Fibroblast of lung (primary cell): Measurements from ENCODE around the gene FKBP14. TPM values are rescaled to one million over a fixed set of nuclear protein-coding genes. Genes with fewer than 3 reads are reported as not detected.

ENCODE experiments used
- DNase-seq, 2 donors: peaks; one replicate each; pipeline versions ENCODE4 v3.0.0 to v3.0.0-alpha.2; 2010; ENCODE audit warnings: low read depth in 2 of 2
- H2AFZ ChIP-seq: 2 replicates; pipeline ENCODE4 v1.5.1; 2012; ENCODE audit warnings: low read length, control low read depth, inconsistent platforms
- H3K27ac ChIP-seq: 2 replicates; pipeline ENCODE4 v1.5.1; 2011; ENCODE audit warnings: low read length, control low read depth; ENCODE audit not compliant: insufficient read depth
- H3K27me3 ChIP-seq: 2 replicates; pipeline ENCODE4 v1.5.1; 2011; ENCODE audit warnings: mild to moderate bottlenecking, low read length; ENCODE audit not compliant: control insufficient read depth, insufficient read depth
- H3K36me3 ChIP-seq: 2 replicates; pipeline ENCODE4 v1.5.1; 2011; ENCODE audit warnings: low read length; ENCODE audit not compliant: control insufficient read depth, insufficient read depth
- H3K4me1 ChIP-seq: 2 replicates; pipeline ENCODE4 v1.5.1; 2011; ENCODE audit warnings: low read length; ENCODE audit not compliant: control insufficient read depth, insufficient read depth; ENCODE audit errors: extremely low read depth
- H3K4me2 ChIP-seq: 2 replicates; pipeline ENCODE4 v1.5.1; 2011; ENCODE audit warnings: low read length, control low read depth; ENCODE audit not compliant: insufficient read depth; ENCODE audit errors: extremely low read depth
- H3K4me3 ChIP-seq, 4 experiments: fragments of 200-600 bp in 1 of 4; sonication (generic) in 1 of 4; replicated peaks in 1 of 4; 2 replicates each; pipeline ENCODE4 v1.5.1; 2011 to 2016; ENCODE audit warnings: low read length in 4 of 4, low read depth in 3 of 4, mild to moderate bottlenecking in 3 of 4, control low read depth in 2 of 4, inconsistent platforms in 1 of 4, mixed read lengths in 1 of 4; ENCODE audit not compliant: insufficient read depth in 1 of 4; ENCODE audit errors: control extremely low read depth in 1 of 4
- H3K79me2 ChIP-seq: 2 replicates; pipeline ENCODE4 v1.5.1; 2012; ENCODE audit warnings: mild to moderate bottlenecking, low read length, inconsistent platforms; ENCODE audit not compliant: control insufficient read depth, insufficient read depth
- H3K9ac ChIP-seq: 2 replicates; pipeline ENCODE4 v1.5.1; 2011; ENCODE audit warnings: mild to moderate bottlenecking, low read length, control low read depth; ENCODE audit not compliant: insufficient read depth
- H3K9me3 ChIP-seq: 2 replicates; pipeline ENCODE4 v1.5.1; 2012; ENCODE audit warnings: low read depth, low read length; ENCODE audit not compliant: control insufficient read depth, insufficient read depth
- H4K20me1 ChIP-seq: 2 replicates; pipeline ENCODE4 v1.5.1; 2011; ENCODE audit warnings: low read length; ENCODE audit not compliant: control insufficient read depth, insufficient read depth; ENCODE audit errors: extremely low read depth
- EZH2 ChIP-seq: IDR thresholded peaks from 2 replicates; pipeline ENCODE4 v1.5.1; 2012; ENCODE audit warnings: low read length, control low read depth, mild to moderate bottlenecking; ENCODE audit errors: missing control alignments
- polyA plus RNA-seq, 2 donors: library from polyadenylated mRNA; depleted of rRNA in 1 of 2; stranded (reverse) in 1 of 2; unstranded in 1 of 2; fragments of >200 nt; gene quantifications; 2 replicates each; pipeline ENCODE4 v1.2.1, GENCODE V29; 2011 to 2012; ENCODE audit warnings: missing spikeins in 1 of 2
- total RNA-seq: library from RNA; depleted of rRNA; stranded (reverse); fragments of >200 nt; gene quantifications from 2 replicates; pipeline ENCODE4 v1.2.1, GENCODE V29; 2014
- TF ChIP-seq, protein P1 (sequence below), 2 donors: IDR thresholded peaks in 1 of 2; conservative IDR thresholded peaks in 1 of 2; 1 replicate in 1 of 2; 2 replicates in 1 of 2; pipeline ENCODE4 v1.5.1; 2011 to 2012; ENCODE audit warnings: low read length in 2 of 2, control low read depth in 1 of 2, inconsistent platforms in 1 of 2, low read depth in 1 of 2, mild to moderate bottlenecking in 1 of 2

Gene FKBP14
- total and polyA plus RNA-seq, 2 donors (not counting 1 experiment from before 2014, with no cell fraction given): 21.8 to 52.0 TPM

DNA sequence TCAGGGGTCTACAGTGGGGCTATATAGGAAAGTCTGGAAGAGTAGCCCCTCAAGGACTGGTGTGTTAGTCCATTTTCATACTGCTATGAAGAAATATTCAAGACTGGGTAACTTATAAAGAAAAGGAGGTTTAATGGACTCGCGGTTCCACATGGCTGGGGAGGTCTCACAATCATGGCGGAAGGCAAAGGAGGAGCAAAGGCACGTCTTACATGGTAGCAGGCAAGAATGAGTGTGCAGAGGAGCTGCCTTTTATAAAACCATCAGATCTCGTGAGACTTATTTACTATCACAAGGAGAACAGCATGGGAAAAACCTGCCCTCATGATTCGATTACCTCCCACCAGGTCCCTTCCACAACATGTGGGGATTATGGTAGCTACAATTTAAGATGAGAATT is 3.0 kb downstream of the FKBP14 start:
- Histone ChIP-seq H3K4me2 (no peak overlapping the region), H3K9me3 (no peaks in the 10 kb centered on the region), H2AFZ (no peak overlapping the region), H3K27me3 (no peaks in the 10 kb centered on the region), H4K20me1 (no peaks in the 10 kb centered on the region), H3K4me1 (no peaks in the 10 kb centered on the region), H3K27ac (no peak overlapping the region), H3K36me3 (no peaks in the 10 kb centered on the region), H3K4me3 (no peak overlapping the region), H3K9ac (no peak overlapping the region), H3K79me2 (peaks cover 8% of the 10 kb centered on the region)
- TF ChIP-seq, protein P1, sequence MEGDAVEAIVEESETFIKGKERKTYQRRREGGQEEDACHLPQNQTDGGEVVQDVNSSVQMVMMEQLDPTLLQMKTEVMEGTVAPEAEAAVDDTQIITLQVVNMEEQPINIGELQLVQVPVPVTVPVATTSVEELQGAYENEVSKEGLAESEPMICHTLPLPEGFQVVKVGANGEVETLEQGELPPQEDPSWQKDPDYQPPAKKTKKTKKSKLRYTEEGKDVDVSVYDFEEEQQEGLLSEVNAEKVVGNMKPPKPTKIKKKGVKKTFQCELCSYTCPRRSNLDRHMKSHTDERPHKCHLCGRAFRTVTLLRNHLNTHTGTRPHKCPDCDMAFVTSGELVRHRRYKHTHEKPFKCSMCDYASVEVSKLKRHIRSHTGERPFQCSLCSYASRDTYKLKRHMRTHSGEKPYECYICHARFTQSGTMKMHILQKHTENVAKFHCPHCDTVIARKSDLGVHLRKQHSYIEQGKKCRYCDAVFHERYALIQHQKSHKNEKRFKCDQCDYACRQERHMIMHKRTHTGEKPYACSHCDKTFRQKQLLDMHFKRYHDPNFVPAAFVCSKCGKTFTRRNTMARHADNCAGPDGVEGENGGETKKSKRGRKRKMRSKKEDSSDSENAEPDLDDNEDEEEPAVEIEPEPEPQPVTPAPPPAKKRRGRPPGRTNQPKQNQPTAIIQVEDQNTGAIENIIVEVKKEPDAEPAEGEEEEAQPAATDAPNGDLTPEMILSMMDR (conservative IDR thresholded peaks at IDR 0.05 in 1 of 2, IDR thresholded peaks at IDR 0.05 in 1 of 2; ENCODE audit: low read depth in 1 of 2, low read length in 2 of 2): no peak
- no peak for TF ChIP-seq EZH2
- no peak for DNase-seq

DNA sequence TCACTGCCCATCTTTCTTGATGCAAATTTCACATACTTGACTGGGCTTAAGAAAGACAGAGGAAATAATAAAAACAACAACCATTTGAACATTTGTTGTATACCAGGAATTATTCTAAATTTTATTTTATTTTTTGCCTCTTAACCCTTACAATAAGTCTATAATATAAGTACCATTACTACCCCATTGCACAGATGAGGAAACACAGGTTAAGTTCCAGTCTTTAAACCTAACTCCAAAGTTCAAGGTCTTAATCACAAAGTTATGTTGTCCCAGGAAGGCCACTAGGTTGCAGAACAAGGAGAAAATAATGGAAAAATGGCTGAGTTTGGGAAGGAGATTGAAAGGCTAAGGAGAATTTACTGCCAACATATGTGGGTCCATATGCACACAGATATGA is 3.5 kb downstream of the FKBP14 start:
- no peaks in the 10 kb centered on the region for H4K20me1 ChIP-seq
- peaks cover 8% of the 10 kb centered on the region for H3K79me2 ChIP-seq
- H3K4me2 ChIP-seq: no peak overlapping the region
- no peak overlapping the region for H3K4me3 ChIP-seq
- TF ChIP-seq, protein P1 (conservative IDR thresholded peaks at IDR 0.05 in 1 of 2, IDR thresholded peaks at IDR 0.05 in 1 of 2; ENCODE audit: low read depth in 1 of 2, low read length in 2 of 2): no peak
- TF ChIP-seq EZH2: no peak
- H2AFZ ChIP-seq: no peak overlapping the region
- H3K36me3 ChIP-seq: no peaks in the 10 kb centered on the region
- H3K9ac ChIP-seq: no peak overlapping the region
- H3K9me3 ChIP-seq: no peaks in the 10 kb centered on the region
- no peak for DNase-seq
- H3K4me1 ChIP-seq: no peaks in the 10 kb centered on the region
- no peak overlapping the region for H3K27ac ChIP-seq
- no peaks in the 10 kb centered on the region for H3K27me3 ChIP-seq

DNA sequence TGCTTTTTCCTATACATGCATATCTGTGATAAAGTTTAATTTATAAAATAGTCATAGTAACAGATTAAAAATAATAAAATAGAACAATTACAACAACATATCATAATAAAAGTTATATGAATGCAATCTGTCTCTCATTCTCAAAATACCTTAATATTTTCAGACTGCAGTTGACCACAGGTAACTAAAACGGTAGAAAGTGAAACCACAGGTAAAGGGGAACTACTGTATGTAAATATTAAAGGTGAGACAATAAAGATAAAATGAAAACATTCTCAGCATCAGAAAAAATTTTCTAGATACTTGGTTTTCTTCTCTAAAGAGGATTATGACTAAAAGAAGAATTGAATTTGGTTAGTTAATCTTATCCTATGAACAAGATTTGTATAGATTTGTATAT is 6.0 kb downstream of the FKBP14 start:
- no peaks in the 10 kb centered on the region for H3K27me3 ChIP-seq
- no peak overlapping the region for H3K27ac ChIP-seq
- no peaks in the 10 kb centered on the region for H3K36me3 ChIP-seq
- H4K20me1 ChIP-seq: no peaks in the 10 kb centered on the region
- peaks cover 3% of the 10 kb centered on the region for H3K79me2 ChIP-seq
- no peaks in the 10 kb centered on the region for H3K9me3 ChIP-seq
- no peak overlapping the region for H3K9ac ChIP-seq
- no peak overlapping the region for H2AFZ ChIP-seq
- H3K4me1 ChIP-seq: no peaks in the 10 kb centered on the region
- TF ChIP-seq EZH2: no peak
- TF ChIP-seq, protein P1 (conservative IDR thresholded peaks at IDR 0.05 in 1 of 2, IDR thresholded peaks at IDR 0.05 in 1 of 2; ENCODE audit: low read depth in 1 of 2, low read length in 2 of 2): no peak
- no peak overlapping the region for H3K4me3 ChIP-seq
- H3K4me2 ChIP-seq: no peak overlapping the region
- DNase-seq: no peak
